ENCODE measurements around the gene SLCO1A2.

DNA sequence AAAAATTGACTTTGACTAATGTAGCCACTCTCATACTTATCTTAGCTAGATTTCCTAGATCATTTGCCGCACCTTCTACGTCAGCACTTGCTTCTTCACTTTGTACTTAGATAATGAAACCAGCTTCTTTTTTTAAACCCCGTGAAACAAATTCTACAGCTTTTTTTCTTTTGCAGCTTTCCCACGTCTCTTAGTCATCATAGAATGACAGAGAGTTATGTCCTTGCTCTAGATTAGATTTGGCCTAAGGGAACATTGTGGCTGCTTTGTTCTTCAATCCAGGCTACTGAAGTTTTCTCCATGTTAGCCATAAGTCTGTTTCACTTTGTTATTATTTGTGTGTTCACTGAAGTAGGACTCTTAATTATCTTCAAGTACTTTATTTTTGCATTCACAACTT, 94.9 kb downstream of the SLCO1A2 start:
- TF ChIP-seq, protein P1, sequence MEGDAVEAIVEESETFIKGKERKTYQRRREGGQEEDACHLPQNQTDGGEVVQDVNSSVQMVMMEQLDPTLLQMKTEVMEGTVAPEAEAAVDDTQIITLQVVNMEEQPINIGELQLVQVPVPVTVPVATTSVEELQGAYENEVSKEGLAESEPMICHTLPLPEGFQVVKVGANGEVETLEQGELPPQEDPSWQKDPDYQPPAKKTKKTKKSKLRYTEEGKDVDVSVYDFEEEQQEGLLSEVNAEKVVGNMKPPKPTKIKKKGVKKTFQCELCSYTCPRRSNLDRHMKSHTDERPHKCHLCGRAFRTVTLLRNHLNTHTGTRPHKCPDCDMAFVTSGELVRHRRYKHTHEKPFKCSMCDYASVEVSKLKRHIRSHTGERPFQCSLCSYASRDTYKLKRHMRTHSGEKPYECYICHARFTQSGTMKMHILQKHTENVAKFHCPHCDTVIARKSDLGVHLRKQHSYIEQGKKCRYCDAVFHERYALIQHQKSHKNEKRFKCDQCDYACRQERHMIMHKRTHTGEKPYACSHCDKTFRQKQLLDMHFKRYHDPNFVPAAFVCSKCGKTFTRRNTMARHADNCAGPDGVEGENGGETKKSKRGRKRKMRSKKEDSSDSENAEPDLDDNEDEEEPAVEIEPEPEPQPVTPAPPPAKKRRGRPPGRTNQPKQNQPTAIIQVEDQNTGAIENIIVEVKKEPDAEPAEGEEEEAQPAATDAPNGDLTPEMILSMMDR (IDR thresholded peaks at IDR 0.05), result no peak
- TF ChIP-seq POLR2A (IDR thresholded peaks at IDR 0.05), result no peak

Measured in adrenal gland (tissue), 5 donors.